Left ventricle myocardium inferior (tissue), 1 donor: ENCODE results near the gene KRTAP10-7. TPM values are rescaled to one million over a fixed set of nuclear protein-coding genes. Genes with fewer than 3 reads are reported as not detected.
"Not testable (repeated sequence)": the region's sequence is repeated elsewhere in the genome, so short reads cannot be mapped to it uniquely, and the experiment has no call there.

Experiments
- DNase-seq: peaks from one replicate; pipeline ENCODE4 v3.0.0-alpha.2; 2020
- H3K27ac ChIP-seq: fragments of 200-600 bp; replicated peaks from 2 replicates; pipeline ENCODE4 v1.8.0; 2021
- H3K27me3 ChIP-seq: fragments of 200-600 bp; 2 replicates; pipeline ENCODE4 v1.8.0; 2021; ENCODE audit warnings: low read depth
- H3K36me3 ChIP-seq: fragments of 200-600 bp; 2 replicates; pipeline ENCODE4 v1.8.0; 2021
- H3K4me1 ChIP-seq: fragments of 200-600 bp; 2 replicates; pipeline ENCODE4 v1.8.0; 2021
- H3K4me3 ChIP-seq: fragments of 200-600 bp; 2 replicates; pipeline ENCODE4 v1.8.0; 2021; ENCODE audit warnings: mild to moderate bottlenecking, moderate library complexity
- H3K9me3 ChIP-seq: fragments of 200-600 bp; replicated peaks from 2 replicates; pipeline ENCODE4 v1.8.0; 2021
- intact Hi-C: fragments of 100-400 bp; cut with micrococcal nuclease; formaldehyde crosslinking; loops from one replicate; pipeline ENCODE4 v1.11.0; 2022
- total RNA-seq: library from RNA; stranded (reverse); fragmentation: NEBNext Ultra II Directional; extraction: Animal tissue kit (Norgen Biotek cat#: 25700); gene quantifications from one replicate; pipeline ENCODE4 v1.2.1, GENCODE V29; 2021
- TF ChIP-seq, protein P1 (sequence below): fragments of 200-600 bp; IDR thresholded peaks from 2 replicates; pipeline ENCODE4 v1.8.0; 2021; ENCODE audit warnings: antibody characterized with exemption, mild to moderate bottlenecking, borderline replicate concordance
- donor health status: DM: no; HTN: yes; CAD: no; lungs with severe emphysema.

Gene KRTAP10-7
- total RNA-seq, 1 donor from 2014 or later: not detected

DNA sequence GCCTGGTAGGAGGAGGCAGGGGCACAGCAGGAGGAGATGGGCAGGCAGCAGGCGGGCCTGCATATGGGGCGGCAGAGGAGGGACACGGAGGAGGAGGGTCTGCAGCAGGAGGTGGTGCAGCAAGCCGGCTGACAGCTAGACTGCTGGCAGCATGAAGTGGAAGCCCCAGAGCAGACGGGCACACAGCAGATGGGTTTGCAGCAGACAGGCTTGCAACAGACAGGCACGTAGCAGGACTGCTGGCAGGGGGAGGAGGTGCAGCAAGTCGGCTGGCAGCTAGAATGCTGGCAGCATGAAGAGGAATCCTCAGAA is 20.6 kb upstream of the KRTAP10-7 start:
- TF ChIP-seq, protein P1, sequence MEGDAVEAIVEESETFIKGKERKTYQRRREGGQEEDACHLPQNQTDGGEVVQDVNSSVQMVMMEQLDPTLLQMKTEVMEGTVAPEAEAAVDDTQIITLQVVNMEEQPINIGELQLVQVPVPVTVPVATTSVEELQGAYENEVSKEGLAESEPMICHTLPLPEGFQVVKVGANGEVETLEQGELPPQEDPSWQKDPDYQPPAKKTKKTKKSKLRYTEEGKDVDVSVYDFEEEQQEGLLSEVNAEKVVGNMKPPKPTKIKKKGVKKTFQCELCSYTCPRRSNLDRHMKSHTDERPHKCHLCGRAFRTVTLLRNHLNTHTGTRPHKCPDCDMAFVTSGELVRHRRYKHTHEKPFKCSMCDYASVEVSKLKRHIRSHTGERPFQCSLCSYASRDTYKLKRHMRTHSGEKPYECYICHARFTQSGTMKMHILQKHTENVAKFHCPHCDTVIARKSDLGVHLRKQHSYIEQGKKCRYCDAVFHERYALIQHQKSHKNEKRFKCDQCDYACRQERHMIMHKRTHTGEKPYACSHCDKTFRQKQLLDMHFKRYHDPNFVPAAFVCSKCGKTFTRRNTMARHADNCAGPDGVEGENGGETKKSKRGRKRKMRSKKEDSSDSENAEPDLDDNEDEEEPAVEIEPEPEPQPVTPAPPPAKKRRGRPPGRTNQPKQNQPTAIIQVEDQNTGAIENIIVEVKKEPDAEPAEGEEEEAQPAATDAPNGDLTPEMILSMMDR: no peak
- H3K4me1 ChIP-seq: peaks cover 5% of the 10 kb centered on the region
- DNase-seq: no peak
- peaks cover 41% of the 10 kb centered on the region for H3K9me3 ChIP-seq
- no peak overlapping the region for H3K27ac ChIP-seq
- H3K36me3 ChIP-seq: no peaks in the 10 kb centered on the region
- intact Hi-C loops: no loop called here
- H3K27me3 ChIP-seq: peaks cover 24% of the 10 kb centered on the region
- H3K4me3 ChIP-seq: no peak overlapping the region

DNA sequence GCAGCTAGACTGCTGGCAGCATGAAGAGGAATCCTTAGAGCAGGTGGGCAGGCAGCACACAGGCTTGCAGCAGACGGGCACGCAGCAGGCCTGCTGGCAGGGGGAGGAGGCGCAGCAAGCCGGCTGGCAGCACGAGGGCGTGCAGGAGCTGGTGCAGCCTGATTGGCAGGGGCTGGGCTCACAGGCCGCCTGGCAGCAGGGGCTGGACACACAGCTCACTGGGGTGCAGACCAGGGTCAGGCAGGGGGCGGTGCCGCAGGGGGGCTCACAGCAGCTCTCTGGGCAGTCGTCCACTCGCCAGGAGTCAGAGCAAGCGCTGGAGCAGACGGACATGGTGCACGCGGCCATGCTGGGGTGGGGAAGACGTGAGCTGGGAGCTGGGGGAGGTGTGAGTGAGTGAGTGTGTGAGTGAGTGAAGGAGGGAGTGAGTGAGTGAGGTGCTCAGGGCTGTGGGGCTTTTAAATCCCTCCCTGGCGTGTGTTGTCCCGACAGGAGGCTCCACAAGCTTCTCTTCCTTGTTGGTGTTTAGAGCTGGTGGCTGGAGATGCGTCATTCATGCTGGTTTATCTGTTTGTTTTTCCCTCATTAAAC is 20.1 kb upstream of the KRTAP10-7 start, which contains the start of gene KRTAP10-5:
Gene KRTAP10-5 (minus strand): TSS at position 374 of the 591 bp plus-strand sequence. CDS start 26 bp downstream, at position 348.
- H3K36me3 ChIP-seq, DNase-seq, H3K4me1 ChIP-seq, H3K4me3 ChIP-seq, H3K27ac ChIP-seq, intact Hi-C loops: not testable (repeated sequence)
- peaks cover 41% of the 10 kb centered on the region for H3K9me3 ChIP-seq
- H3K27me3 ChIP-seq: peaks cover 23% of the 10 kb centered on the region

DNA sequence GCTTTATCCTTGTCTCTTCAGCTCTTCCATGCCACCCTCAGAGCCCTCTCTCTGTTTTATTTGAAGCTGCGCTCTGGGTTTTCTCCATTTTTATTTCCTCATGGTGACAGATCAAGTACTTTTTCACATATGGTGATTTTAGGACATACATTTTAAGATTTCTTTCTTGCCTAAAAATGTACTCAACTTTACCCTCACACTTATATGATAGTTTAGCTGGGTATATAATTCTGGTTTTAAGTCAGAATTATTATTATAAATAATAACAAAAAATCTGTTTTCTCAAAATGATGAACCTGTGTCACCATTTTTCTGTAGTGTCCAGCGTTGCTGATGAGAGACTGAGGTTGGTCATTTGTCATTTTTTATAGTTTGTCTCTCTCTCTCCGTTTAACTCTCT is 19.2 kb upstream of the KRTAP10-7 start:
- Histone ChIP-seq H3K9me3 (peaks cover 37% of the 10 kb centered on the region), H3K27ac (no peak overlapping the region), H3K36me3 (no peaks in the 10 kb centered on the region), H3K27me3 (peaks cover 32% of the 10 kb centered on the region), H3K4me3 (no peak overlapping the region), H3K4me1 (peaks cover 5% of the 10 kb centered on the region)
- TF ChIP-seq, protein P1: no peak
- no peak for DNase-seq
- intact Hi-C loops: no loop called here

DNA sequence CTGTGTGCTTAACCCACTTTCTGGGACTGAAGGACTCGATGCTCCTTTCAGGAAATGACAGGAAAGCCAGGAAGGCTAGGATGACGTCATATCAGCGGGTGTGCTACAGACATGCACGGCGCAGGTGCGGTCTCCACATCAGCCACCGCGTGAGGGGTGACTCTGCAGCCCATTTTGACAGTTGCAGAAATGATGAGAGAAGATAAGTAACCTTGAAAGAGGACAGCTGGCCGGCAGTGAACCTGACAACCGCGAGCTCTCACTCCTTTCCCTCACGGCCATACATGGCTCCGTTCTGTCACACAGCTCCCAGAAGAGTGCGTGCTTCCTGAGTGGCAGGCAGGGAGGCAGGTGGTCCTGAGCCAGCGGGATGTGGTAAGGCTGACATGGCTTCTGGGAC is 18.3 kb upstream of the KRTAP10-7 start:
- TF ChIP-seq, protein P1: no peak
- no peak for DNase-seq
- intact Hi-C loops: no loop called here
- Histone ChIP-seq H3K27ac (no peak overlapping the region), H3K36me3 (no peaks in the 10 kb centered on the region), H3K4me1 (peaks cover 5% of the 10 kb centered on the region), H3K4me3 (no peak overlapping the region), H3K9me3 (peaks cover 31% of the 10 kb centered on the region), H3K27me3 (peaks cover 39% of the 10 kb centered on the region)

DNA sequence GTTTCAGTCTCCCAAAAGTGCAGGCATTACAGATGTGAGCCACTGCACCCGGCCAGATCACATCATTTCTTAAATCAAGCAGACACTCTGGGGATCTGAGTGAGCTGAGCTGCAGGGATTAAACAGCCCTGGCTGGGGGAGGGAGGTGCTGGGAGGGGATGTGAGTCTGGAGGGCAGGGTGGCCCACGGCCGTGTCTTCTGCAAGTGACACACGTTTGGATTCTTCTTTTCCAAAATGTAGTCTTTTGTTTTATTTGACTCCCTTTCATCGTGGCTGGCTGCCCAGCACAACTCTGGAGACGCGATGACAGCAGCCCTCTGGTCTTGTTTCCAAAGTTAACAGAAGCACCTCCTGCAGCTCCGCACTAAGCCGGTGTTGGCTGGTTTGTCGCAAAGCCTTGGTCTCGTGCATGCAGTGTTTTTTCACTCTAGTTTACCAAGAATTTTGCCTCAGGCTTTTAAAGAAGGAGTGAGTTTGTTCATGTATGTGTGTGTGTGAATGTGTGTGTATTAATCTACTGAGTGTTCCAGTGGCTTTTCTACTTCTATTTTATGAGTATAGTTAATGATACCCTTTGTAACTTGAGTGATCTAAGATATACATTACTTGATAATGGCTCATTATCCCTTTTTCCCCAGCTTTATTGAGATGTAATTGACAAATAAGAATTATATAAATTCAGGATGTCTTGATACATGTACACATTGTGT is 17.2 kb upstream of the KRTAP10-7 start:
- TF ChIP-seq, protein P1: no peak
- intact Hi-C loops: no loop called here
- H3K27me3 ChIP-seq: peaks cover 40% of the 10 kb centered on the region

DNA sequence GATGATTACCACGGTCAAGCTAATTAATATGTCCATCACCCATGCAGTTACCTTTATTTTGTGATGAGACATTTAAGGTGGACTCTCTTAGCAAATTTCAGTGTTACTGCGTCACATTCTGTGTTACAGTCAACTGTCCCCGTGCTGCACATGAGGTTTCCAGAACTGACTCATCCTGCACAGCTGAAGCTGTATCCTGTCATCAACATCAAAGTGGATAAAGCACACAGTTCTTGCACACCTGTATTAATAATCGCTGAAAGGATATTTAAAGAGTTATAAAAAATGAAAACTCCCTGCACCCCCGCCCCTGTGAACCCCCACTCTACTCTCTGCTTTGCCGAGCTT is 16.6 kb upstream of the KRTAP10-7 start:
- Histone ChIP-seq H3K4me1 (peaks cover 5% of the 10 kb centered on the region), H3K27ac (no peak overlapping the region), H3K9me3 (peaks cover 27% of the 10 kb centered on the region), H3K27me3 (peaks cover 40% of the 10 kb centered on the region), H3K36me3 (no peaks in the 10 kb centered on the region), H3K4me3 (no peak overlapping the region)
- TF ChIP-seq, protein P1: no peak
- intact Hi-C loops: no loop called here
- no peak for DNase-seq

More for the DNA sequence above, 17.2 kb upstream of the KRTAP10-7 start:
- DNase-seq: no peak
- Histone ChIP-seq H3K4me3 (no peak overlapping the region), H3K36me3 (no peaks in the 10 kb centered on the region), H3K4me1 (peaks cover 5% of the 10 kb centered on the region), H3K9me3 (peaks cover 27% of the 10 kb centered on the region), H3K27ac (no peak overlapping the region)
